22Rv1 (cell line): ENCODE measurements around the gene SRC.

ENCODE experiments used
- H3K27ac ChIP-seq: fragments of 450-650 bp; 2 replicates; pipeline ENCODE4 v1.5.1; 2017
- ZFX ChIP-seq: fragments of 450-650 bp; IDR thresholded peaks from 2 replicates; pipeline ENCODE4 v1.6.1; 2017; ENCODE audit warnings: antibody characterized with exemption, borderline replicate concordance
- TF ChIP-seq, protein P1 (sequence below): fragments of 450-650 bp; IDR thresholded peaks from 2 replicates; pipeline ENCODE4 v1.5.1; 2017; ENCODE audit warnings: mild to moderate bottlenecking

SRC gene

GRCh38 chr20:37326666-37327065 lies 19.3 kb upstream of the SRC start:
- TF ChIP-seq, protein P1, sequence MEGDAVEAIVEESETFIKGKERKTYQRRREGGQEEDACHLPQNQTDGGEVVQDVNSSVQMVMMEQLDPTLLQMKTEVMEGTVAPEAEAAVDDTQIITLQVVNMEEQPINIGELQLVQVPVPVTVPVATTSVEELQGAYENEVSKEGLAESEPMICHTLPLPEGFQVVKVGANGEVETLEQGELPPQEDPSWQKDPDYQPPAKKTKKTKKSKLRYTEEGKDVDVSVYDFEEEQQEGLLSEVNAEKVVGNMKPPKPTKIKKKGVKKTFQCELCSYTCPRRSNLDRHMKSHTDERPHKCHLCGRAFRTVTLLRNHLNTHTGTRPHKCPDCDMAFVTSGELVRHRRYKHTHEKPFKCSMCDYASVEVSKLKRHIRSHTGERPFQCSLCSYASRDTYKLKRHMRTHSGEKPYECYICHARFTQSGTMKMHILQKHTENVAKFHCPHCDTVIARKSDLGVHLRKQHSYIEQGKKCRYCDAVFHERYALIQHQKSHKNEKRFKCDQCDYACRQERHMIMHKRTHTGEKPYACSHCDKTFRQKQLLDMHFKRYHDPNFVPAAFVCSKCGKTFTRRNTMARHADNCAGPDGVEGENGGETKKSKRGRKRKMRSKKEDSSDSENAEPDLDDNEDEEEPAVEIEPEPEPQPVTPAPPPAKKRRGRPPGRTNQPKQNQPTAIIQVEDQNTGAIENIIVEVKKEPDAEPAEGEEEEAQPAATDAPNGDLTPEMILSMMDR: no peak
- TF ChIP-seq ZFX: no peak
- H3K27ac ChIP-seq: no peak overlapping the region

GRCh38 chr20:37327748-37328147 lies 18.2 kb upstream of the SRC start:
- no peak overlapping the region for H3K27ac ChIP-seq
- TF ChIP-seq, protein P1: no peak

DNA sequence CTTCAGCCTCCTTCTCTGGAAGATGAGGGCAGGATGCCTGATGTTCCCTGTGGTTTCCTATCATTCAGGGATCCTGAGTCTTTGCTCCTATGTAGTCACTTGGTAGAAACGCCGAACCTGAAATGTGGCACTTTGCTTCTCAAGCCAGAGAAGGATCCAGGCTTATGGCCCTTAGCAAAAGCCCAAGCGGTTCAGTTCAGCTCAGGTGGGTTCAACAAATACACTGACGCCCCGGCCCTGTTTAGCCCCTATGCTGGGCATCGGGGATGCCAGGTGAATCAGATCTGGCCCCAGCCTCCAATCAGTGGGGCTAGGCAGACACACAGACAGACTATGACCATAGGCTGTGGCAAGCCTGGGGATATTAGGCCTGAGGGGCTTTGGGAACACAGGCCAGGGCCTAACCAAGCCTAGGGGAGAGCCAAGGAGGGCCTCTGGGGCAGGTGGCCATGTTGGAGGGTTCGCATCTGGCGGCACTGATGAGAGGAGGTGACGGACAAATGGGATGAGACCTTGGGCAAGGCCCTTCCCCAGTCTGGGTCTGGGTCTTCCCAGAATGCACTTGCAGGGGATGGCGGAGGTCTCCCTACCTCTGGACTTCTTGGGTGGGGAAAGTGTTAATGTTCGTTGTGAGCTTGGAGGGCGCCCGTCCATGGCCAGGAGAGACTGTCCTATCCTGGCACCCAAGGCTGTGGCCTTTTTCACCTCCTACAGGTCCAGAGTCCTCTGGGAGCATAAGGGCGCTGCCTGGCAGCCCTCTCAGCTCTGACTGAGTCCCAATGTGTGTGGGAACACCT lies 17.6 kb upstream of the SRC start:
- no peak overlapping the region for H3K27ac ChIP-seq
- TF ChIP-seq, protein P1: no peak
- TF ChIP-seq ZFX: no peak

DNA sequence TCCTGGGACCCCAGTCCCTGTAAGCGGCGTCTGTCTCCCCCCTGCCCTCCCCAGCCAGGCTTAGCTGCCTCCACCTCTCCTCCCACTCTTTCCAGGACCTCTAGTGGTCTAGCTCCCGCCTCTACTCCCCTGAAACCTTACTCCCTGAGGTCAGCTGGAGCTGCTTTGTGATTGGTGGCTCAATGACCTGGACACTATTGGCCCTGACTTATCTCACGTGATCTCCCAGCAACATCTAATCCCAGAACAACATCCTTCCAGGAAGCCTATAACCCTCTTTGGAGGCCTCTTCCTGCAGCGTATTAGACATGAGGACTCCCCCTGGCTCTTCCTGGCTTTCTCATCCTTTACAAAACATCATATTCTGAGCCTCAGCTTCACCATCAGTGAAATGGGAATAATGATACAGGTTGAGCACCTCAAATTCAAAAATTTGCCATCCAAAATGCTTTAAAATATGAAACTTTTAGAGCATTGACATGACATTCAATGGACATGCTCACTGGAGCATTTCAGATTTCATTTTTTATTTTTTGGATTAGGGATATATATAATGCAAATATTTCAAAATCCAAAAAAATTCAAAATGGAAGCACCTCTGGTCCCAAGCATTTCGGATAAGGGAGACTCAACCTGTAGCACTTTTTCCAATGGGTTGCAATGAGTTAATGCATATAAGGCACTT lies 16.3 kb upstream of the SRC start:
- H3K27ac ChIP-seq: no peak overlapping the region
- no peak for TF ChIP-seq ZFX
- TF ChIP-seq, protein P1: no peak

- no peak overlapping the region for H3K27ac ChIP-seq
Observed at GRCh38 chr20:37330316-37330715, 15.6 kb upstream of the SRC start.

GRCh38 chr20:37331060-37331857 lies 14.7 kb upstream of the SRC start:
- TF ChIP-seq, protein P1: no peak
- TF ChIP-seq ZFX: no peak
- no peak overlapping the region for H3K27ac ChIP-seq

More at GRCh38 chr20:37330316-37330715, 15.6 kb upstream of the SRC start:
- TF ChIP-seq ZFX: no peak
- TF ChIP-seq, protein P1: no peak
